ENCODE measurements around the gene SLC25A11.

DNA sequence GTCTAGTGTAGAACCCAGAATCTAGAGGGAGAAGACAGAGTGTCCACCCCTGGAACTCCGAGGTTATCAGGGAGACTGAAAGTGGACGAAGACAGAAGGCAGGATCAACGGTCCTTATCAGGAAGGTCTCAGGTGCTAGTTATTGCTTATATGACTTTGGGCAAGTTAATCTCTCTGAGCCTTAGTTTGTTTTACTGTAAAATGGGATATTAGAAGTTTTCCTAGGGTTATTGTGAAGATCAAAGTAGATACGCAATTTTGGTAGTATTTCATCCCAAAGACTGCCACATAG lies 1.4 kb upstream of the SLC25A11 start:
- TF ChIP-seq, protein P1, sequence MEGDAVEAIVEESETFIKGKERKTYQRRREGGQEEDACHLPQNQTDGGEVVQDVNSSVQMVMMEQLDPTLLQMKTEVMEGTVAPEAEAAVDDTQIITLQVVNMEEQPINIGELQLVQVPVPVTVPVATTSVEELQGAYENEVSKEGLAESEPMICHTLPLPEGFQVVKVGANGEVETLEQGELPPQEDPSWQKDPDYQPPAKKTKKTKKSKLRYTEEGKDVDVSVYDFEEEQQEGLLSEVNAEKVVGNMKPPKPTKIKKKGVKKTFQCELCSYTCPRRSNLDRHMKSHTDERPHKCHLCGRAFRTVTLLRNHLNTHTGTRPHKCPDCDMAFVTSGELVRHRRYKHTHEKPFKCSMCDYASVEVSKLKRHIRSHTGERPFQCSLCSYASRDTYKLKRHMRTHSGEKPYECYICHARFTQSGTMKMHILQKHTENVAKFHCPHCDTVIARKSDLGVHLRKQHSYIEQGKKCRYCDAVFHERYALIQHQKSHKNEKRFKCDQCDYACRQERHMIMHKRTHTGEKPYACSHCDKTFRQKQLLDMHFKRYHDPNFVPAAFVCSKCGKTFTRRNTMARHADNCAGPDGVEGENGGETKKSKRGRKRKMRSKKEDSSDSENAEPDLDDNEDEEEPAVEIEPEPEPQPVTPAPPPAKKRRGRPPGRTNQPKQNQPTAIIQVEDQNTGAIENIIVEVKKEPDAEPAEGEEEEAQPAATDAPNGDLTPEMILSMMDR (IDR thresholded peaks at IDR 0.05) = no peak
- no peak for TF ChIP-seq POLR2A (IDR thresholded peaks at IDR 0.05)

Measured in stomach (tissue), 4 donors.